Testis (tissue), 2 donors: Measurements from ENCODE around the gene EFCAB12.

Experiments
- CTCF ChIP-seq, 3 experiments: fragments of 450-650 bp in 2 of 3; fragments of 200-600 bp in 1 of 3; sonication (generic) in 1 of 3; IDR thresholded peaks; one replicate each; pipeline ENCODE4 v1.5.1; 2016 to 2019; ENCODE audit warnings: antibody characterized with exemption in 3 of 3, mild to moderate bottlenecking in 2 of 3, moderate library complexity in 1 of 3
- POLR2A ChIP-seq: fragments of 450-650 bp; IDR thresholded peaks from one replicate; pipeline ENCODE4 v1.6.1; 2017; ENCODE audit warnings: antibody characterized with exemption, mild to moderate bottlenecking, moderate library complexity

- no peak for TF ChIP-seq CTCF (IDR thresholded peaks at IDR 0.05)
- TF ChIP-seq POLR2A, result no peak
Measured at GRCh38 chr3:129428007-129428375, 445 bp downstream of the EFCAB12 start.
